PFSK-1 (cell line): ENCODE results near the gene PLPPR5.

Experiments
- FOXP2 ChIP-seq: optimal IDR thresholded peaks from 2 replicates; pipeline ENCODE3; 2011; ENCODE audit warnings: borderline replicate concordance, control low read depth, inconsistent platforms; ENCODE audit not compliant: insufficient read depth; ENCODE audit errors: extremely low read length, extremely low read depth
- POLR2AphosphoS5 ChIP-seq: IDR thresholded peaks from 2 replicates; pipeline ENCODE4 v1.6.1; 2012; ENCODE audit warnings: low read depth, mild to moderate bottlenecking, control low read depth, low read length, moderate library complexity
- REST ChIP-seq, 2 experiments: IDR thresholded peaks; 2 replicates each; pipeline versions ENCODE4 v1.6.1 to v1.8.0; 2011 to 2012; ENCODE audit warnings: low read depth in 2 of 2, low read length in 2 of 2, control low read depth in 1 of 2, inconsistent platforms in 1 of 2, mild to moderate bottlenecking in 1 of 2, moderate library complexity in 1 of 2; ENCODE audit not compliant: insufficient read depth in 1 of 2
- SIN3A ChIP-seq: IDR thresholded peaks from 2 replicates; pipeline ENCODE4 v1.6.1; 2012; ENCODE audit warnings: mild to moderate bottlenecking, low read length, moderate library complexity, borderline replicate concordance; ENCODE audit not compliant: insufficient read depth
- TAF1 ChIP-seq: IDR thresholded peaks from 2 replicates; pipeline ENCODE4 v1.6.1; 2012; ENCODE audit warnings: low read length, control low read depth, borderline replicate concordance; ENCODE audit not compliant: insufficient read depth

The PLPPR5 gene

GRCh38 chr1:98881901-98882300 is 122.8 kb downstream of the PLPPR5 start:
- TF ChIP-seq REST (IDR thresholded peaks at IDR 0.05; ENCODE audit: insufficient read depth in 1 of 2, low read depth in 2 of 2, low read length in 2 of 2) (no peak), POLR2AphosphoS5 (no peak), SIN3A (no peak), TAF1 (no peak), FOXP2 (no peak)

GRCh38 chr1:98874828-98875227 is 129.8 kb downstream of the PLPPR5 start:
- TF ChIP-seq FOXP2 = no peak
- no peak for TF ChIP-seq REST (IDR thresholded peaks at IDR 0.05; ENCODE audit: insufficient read depth in 1 of 2, low read depth in 2 of 2, low read length in 2 of 2)
- no peak for TF ChIP-seq TAF1
- TF ChIP-seq POLR2AphosphoS5 = no peak
- TF ChIP-seq SIN3A = no peak

- no peak for TF ChIP-seq FOXP2
- no peak for TF ChIP-seq TAF1
- no peak for TF ChIP-seq SIN3A
- no peak for TF ChIP-seq REST (IDR thresholded peaks at IDR 0.05; ENCODE audit: insufficient read depth in 1 of 2, low read depth in 2 of 2, low read length in 2 of 2)
- no peak for TF ChIP-seq POLR2AphosphoS5
These were observed 133.4 kb downstream of the PLPPR5 start for GRCh38 chr1:98870959-98871903.

GRCh38 chr1:98865796-98866195 is 138.9 kb downstream of the PLPPR5 start:
- TF ChIP-seq FOXP2 (no peak), TAF1 (no peak), POLR2AphosphoS5 (no peak), REST (IDR thresholded peaks at IDR 0.05; ENCODE audit: insufficient read depth in 1 of 2, low read depth in 2 of 2, low read length in 2 of 2) (no peak), SIN3A (no peak)
